ENCODE data around the gene FANCM.

Gene FANCM

DNA sequence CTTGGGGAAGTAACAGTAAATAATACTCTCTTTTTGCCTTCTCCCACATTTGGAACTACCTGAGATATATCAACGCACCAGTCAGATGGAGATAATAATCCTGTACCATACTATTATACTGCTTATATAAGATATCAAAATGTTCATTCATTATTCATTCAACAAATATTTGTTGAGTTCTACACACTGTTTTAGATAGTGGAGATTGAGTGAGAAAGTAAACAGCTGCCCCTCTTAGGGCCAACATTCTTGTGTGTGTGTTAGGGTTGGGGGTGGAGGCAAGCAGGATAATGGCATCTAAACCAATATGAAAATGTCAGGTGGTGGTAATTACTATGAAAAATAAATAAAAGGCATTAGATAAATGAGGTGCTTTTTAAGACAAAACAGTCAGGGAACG, 103.3 kb downstream of the FANCM start:
- no peak for DNase-seq

DNA sequence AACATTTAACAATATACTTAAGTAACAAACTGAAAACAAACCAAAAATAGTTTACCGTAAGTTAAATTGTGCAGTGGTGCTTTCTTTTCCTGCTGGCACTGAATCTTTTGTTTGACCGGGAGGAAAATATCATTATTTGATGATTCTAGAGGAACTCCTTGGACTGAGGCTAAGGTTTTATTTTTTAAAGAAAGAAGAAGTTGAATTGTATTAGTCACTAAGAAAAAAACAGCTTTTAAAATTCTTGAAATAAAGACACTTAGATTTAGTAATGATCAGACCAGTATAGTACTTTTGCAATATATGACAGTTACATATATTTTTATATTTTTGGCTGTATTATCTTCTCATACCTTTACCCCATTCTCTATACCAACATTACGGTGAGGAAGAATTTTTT, 107.0 kb downstream of the FANCM start:
- DNase-seq, result no peak

DNA sequence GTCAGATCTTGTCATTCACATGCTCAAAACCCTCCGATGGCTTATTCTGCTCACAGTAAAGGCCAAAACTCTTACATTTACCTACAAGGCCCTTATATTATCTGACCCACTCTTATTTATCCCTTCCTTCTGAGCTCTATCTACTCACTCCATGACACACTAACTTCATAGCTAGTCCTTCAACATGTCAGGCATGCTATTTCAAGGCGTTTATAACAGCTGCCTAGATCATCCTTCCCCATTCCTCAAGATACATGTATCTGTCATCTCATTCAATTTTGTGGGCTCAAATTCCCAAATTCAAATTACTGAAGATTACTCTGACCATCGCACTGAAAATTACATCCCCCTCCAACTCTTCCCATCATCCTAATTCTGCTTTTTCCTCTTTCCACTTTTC, 110.4 kb downstream of the FANCM start:
- DNase-seq, result no peak

DNA sequence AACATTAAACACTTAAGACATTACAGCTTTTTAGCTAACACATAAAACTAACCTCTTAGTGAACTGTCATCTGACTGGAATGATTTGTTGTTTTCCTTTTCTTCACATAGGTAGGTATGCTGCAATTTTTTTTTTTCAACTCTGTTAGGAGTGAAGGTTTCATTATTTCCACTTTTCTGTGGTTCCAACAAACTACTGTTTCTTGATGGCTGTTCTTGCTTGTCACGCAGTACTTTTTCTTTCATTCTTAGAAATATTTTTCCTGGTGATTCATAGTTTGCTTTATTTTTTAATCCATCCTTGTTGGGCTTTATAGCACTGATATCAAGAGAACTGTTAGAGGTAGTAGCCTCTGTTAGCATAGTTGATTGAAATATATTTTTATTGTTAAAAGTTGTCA, 111.0 kb downstream of the FANCM start:
- DNase-seq, result no peak

DNA sequence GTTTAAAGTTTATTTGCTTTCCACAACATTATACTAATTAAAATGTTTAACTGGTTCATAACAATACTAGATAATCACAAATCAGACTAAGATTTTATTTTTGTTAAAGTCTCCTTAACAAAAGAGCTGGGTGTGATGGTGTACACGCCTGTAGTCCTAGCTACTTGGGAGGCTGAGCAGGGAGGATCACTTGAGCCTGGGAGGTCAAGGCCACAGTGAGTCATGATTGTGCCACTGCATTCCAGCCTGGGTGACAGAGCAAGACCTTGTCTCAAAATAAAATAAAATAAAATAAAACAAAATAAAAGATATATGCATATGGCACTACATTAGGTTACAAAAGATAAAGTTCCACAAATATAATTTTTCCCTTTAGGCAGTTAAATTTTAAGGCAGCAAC, 111.7 kb downstream of the FANCM start:
- DNase-seq, result no peak

DNA sequence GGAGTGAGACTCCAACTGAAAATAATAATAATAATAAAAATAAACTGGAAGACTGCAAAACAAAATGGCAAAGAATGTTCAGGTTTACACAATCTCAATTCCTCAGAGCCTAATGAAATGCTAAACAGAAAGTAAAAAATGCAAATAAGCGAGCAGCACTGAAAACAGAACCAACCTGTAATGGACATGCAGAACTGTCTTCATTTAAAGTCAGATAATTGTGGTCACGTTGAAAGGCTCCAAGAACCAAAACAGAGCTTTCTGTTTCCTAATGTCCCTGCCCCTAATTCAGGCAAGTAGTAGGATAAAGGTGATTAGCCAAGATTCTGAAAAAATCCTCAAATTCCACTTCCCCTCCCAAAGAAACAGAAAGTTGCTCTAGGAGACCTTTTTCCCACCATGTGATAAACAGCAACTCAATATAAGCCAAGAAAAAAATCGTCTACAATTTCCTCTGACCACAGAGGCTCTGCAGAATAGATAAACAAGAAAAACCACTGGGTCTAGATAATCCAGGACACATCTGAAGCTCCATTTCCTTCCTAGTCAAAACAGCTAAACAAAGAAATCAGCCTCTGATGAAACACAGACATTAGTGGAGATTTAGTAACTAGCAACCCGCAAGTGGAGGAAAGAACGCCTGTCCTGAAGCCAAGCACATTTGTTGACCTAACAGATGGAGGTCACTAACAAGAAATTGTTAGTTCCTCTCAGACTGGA, 114.3 kb downstream of the FANCM start:
- DNase-seq, result no peak

Data from NCI-H1092 treated with DMSO at 0.1 percent for 48 hours (cell line).